Measurements from ENCODE around the gene SLC9A5.
A peak's percentile ranks its signal among the peaks of the same experiment; 100 is the strongest.

The SLC9A5 gene

DNA sequence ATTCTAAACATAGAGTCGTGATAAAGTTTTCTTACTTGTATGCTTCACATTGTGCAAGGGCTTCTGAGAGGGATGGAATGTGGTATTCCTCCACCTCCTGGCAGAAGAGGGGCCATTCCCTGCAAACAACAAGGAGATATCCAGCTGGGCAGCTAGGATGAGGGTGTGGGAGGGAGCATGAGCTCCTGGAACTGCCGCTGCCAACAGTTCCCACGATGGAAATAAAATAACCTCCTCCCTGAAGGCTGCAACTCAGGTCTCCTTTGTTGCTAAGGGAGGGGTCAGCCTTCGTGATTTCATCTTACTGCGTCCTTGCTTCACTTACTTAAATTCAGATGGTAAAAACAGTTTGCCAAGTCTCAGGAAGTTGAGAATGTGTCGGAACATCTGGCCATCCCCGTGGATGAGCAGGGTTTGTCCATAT lies 46.2 kb downstream of the SLC9A5 start:
- TF ChIP-seq, protein P1, sequence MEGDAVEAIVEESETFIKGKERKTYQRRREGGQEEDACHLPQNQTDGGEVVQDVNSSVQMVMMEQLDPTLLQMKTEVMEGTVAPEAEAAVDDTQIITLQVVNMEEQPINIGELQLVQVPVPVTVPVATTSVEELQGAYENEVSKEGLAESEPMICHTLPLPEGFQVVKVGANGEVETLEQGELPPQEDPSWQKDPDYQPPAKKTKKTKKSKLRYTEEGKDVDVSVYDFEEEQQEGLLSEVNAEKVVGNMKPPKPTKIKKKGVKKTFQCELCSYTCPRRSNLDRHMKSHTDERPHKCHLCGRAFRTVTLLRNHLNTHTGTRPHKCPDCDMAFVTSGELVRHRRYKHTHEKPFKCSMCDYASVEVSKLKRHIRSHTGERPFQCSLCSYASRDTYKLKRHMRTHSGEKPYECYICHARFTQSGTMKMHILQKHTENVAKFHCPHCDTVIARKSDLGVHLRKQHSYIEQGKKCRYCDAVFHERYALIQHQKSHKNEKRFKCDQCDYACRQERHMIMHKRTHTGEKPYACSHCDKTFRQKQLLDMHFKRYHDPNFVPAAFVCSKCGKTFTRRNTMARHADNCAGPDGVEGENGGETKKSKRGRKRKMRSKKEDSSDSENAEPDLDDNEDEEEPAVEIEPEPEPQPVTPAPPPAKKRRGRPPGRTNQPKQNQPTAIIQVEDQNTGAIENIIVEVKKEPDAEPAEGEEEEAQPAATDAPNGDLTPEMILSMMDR (IDR thresholded peaks at IDR 0.05; ENCODE audit: low read depth, low read length, missing control alignments): no peak
- DNase-seq (ENCODE audit: extremely low read depth, low read depth): peak; percentile 63

DNA sequence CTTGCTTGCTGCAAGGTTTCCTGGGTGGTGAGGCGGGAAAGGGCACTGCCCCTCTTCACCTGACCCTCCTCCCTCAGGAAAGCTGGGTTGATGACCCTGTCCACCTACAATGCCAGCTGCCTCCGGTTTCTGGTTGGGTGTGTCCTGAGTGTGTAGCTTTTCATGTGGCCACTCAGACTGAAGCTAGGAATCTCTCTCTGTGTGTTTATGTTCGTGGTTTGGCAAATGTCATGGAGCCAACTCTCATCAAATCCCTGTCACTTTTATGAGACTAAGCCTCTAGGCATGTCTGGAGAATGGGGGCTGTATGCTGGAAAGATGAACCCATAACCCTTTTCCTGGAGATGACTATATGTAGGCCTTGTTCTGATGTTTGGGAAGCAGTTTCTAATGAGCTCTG lies 47.6 kb downstream of the SLC9A5 start:
- TF ChIP-seq, protein P1 (IDR thresholded peaks at IDR 0.05; ENCODE audit: low read depth, low read length, missing control alignments): no peak
- no peak overlapping the region for H3K4me3 ChIP-seq (replicated peaks; ENCODE audit: low read depth, low read length)
- DNase-seq (ENCODE audit: extremely low read depth, low read depth): peak; percentile 51

More for the DNA sequence above, 46.2 kb downstream of the SLC9A5 start:
- no peak overlapping the region for H3K4me3 ChIP-seq (replicated peaks; ENCODE audit: low read depth, low read length)

DNA sequence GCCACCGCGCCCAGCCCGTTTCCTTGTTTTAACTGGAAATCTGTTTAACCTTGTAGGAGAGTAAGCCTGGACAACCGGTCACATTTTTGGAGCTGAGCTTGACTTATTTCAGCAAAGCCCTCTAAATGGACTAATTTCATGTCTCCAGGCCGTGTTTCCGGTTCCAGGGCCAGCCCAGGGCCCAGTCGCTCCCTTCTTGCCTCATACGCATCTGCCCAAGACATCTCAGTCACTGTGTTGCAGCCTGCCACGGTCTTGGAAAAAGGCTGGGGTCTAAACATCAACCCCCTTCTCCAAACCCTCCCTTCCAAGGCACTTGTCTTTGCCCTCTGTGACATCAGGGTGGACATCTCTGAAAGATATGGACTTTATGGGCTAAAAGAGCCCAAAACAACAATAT lies 49.5 kb downstream of the SLC9A5 start:
- no peak for DNase-seq (ENCODE audit: extremely low read depth, low read depth)
- TF ChIP-seq, protein P1 (IDR thresholded peaks at IDR 0.05; ENCODE audit: low read depth, low read length, missing control alignments): no peak
- H3K4me3 ChIP-seq (replicated peaks; ENCODE audit: low read depth, low read length): no peak overlapping the region

DNA sequence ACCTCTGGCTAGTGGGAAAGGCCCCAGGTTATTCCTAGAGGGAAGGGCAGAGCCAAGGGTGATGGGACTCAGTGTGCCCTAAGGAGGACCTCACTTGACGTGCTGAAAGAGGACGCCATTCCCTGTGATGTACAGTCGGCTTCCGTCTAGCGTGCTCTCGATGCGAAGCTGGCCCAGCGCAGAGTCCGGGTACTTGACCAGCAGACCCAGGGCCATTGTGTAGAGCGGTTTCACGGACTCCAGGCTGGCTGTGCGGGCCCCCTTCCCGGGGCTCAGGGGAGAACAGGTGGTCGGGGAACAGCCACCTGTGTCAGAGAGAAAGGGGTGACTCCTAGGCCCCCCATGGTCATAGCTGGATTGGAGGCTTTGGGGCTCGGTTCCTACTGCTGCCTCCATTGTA lies 50.5 kb downstream of the SLC9A5 start:
- no peak for DNase-seq (ENCODE audit: extremely low read depth, low read depth)
- no peak overlapping the region for H3K4me3 ChIP-seq (replicated peaks; ENCODE audit: low read depth, low read length)
- TF ChIP-seq, protein P1 (IDR thresholded peaks at IDR 0.05; ENCODE audit: low read depth, low read length, missing control alignments): no peak

DNA sequence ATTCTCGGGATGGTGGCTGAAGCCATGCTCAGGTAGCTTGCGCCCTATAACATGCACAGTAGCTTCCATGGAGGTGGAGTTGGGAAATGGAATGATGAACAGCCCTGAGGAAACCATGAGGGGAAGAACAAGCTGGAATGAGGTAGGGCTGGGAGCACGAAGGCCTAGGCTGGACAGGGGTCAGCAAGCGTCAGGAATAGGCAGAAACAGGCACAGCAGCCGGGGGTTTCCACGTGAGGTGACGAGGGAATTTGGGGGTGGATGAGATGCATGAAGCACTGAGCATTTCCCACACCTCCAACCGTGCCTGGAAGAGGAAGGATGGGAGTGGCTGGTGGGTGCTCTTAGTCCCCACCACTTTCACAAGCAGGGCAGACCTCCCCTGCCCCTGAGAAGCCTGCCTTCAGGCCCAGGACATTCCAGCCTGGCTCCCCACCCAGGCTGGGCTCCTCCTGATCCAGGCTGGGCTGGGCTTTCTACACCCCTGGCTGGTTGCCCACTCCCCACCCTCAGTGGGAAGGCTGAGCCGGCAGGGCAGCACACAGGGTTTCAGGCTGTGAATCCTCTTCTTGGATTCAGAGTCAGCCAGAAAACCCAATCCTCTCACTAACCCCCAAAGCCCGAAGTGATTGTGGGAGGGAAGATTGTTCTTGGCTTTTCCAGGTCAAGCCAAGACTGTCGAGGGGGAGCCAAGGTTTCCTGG lies 52.5 kb downstream of the SLC9A5 start:
- TF ChIP-seq, protein P1 (IDR thresholded peaks at IDR 0.05; ENCODE audit: low read depth, low read length, missing control alignments): no peak

DNA sequence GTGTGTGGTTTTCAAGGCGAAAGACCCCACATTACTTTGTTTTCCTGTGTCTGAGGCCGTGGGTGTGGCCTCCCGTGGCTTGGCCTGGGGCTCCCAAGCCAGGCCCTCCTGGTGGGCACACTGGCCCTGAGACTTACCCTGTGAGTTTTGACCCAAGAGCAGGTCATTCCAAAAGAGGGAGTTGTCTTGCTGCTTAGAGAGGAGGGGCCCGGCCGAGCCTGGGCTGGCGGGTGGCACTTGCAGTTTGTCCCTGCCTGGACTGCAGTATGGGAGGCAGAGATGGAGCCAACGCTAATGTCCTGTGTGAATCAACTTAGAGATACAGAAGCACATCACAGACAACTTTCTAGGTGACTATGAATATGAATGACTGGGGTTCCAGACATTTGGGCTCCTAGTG lies 53.3 kb downstream of the SLC9A5 start:
- TF ChIP-seq, protein P1 (IDR thresholded peaks at IDR 0.05; ENCODE audit: low read depth, low read length, missing control alignments): no peak
- H3K4me3 ChIP-seq (replicated peaks; ENCODE audit: low read depth, low read length): no peak overlapping the region
- no peak for DNase-seq (ENCODE audit: extremely low read depth, low read depth)

More for the DNA sequence above, 52.5 kb downstream of the SLC9A5 start:
- no peak overlapping the region for H3K4me3 ChIP-seq (replicated peaks; ENCODE audit: low read depth, low read length)
- DNase-seq (ENCODE audit: extremely low read depth, low read depth): no peak

DNA sequence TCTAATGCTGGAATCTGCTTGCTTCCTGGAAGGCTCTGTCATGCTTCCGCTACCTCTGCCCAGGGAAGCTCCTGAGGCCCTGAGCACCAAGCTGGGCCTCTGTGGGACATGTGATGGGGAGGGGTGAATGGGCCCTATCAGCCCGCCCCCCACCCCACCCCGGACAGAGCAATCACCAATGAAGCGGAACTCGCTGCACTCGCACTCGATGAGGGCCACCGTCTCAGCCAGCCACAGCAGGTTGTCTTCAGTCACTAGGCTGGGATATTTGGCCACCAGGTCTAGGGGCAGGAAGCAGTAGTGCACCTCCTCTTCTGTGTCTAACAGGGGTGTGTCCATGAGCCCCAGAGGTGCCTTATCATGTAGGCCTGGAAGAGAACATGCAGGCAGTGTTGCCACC lies 54.2 kb downstream of the SLC9A5 start:
- TF ChIP-seq, protein P1 (IDR thresholded peaks at IDR 0.05; ENCODE audit: low read depth, low read length, missing control alignments): no peak

More for the DNA sequence above, 54.2 kb downstream of the SLC9A5 start:
- DNase-seq (ENCODE audit: extremely low read depth, low read depth): no peak
- no peak overlapping the region for H3K4me3 ChIP-seq (replicated peaks; ENCODE audit: low read depth, low read length)

All from HFF-Myc (cell line).